GM12878 (cell line): ENCODE results near the gene GLS. TPM values are rescaled to one million over a fixed set of nuclear protein-coding genes. Genes with fewer than 3 reads are reported as not detected.

Experiments
- BACH1 ChIP-seq: fragments of 450-650 bp; IDR thresholded peaks from 2 replicates; pipeline ENCODE4 v1.6.1; 2017; ENCODE audit warnings: mild to moderate bottlenecking, borderline replicate concordance
- CREM ChIP-seq: IDR thresholded peaks from 2 replicates; pipeline ENCODE4 v1.6.1; 2014; ENCODE audit warnings: antibody characterized with exemption, low read depth
- GATAD2B ChIP-seq: fragments of 450-650 bp; conservative IDR thresholded peaks from 2 replicates; pipeline ENCODE4 v1.6.1; 2017; ENCODE audit warnings: low read depth, mild to moderate bottlenecking, moderate library complexity
- polyA plus RNA-seq, 11 experiments: library from polyadenylated mRNA; depleted of rRNA in 4 of 11; unstranded in 6 of 11; stranded (reverse) in 5 of 11; fragments of >200 nt; fragmentation: Nextera tagmentation in 4 of 11; fragmentation: Illumina TruSeq in 1 of 11; extraction: Ambion mirVana in 4 of 11; extraction: Trizol in 1 of 11; gene quantifications; 1 replicate in 1 of 11; 2 replicates in 10 of 11; pipeline versions ENCODE4 v1.2.1 to v1.2.3, GENCODE V29; 2011 to 2016; ENCODE audit warnings: inconsistent platforms in 2 of 11, missing spikeins in 2 of 11, low read depth in 1 of 11
- total RNA-seq, 4 experiments: library from RNA; depleted of rRNA in 3 of 4; stranded (reverse); fragments of >200 nt in 3 of 4; fragmentation: Illumina TruSeq in 1 of 4; extraction: Trizol in 1 of 4; gene quantifications; 2 replicates each; pipeline versions ENCODE4 v1.2.1 to v1.2.3, GENCODE V29; 2013 to 2021
- TF ChIP-seq, protein P1 (sequence below): fragments of 150-350 bp; IDR thresholded peaks from 2 replicates; pipeline ENCODE4 v1.6.1; 2016; ENCODE audit warnings: low read depth, low read length
- TF ChIP-seq, protein P2 (sequence below): fragments of 450-650 bp; IDR thresholded peaks from 2 replicates; pipeline ENCODE4 v1.6.1; 2016; ENCODE audit warnings: mild to moderate bottlenecking, moderate library complexity, borderline replicate concordance
- TF ChIP-seq, protein P3 (sequence below): IDR thresholded peaks from 2 replicates; pipeline ENCODE4 v1.6.1; 2012; ENCODE audit warnings: mild to moderate bottlenecking, low read depth, low read length
- TF ChIP-seq, protein P4 (sequence below): fragments of 450-650 bp; formaldehyde crosslinking; IDR thresholded peaks from 2 replicates; pipeline ENCODE4 v1.5.0; 2022; ENCODE audit warnings: mild to moderate bottlenecking, missing genetic modification characterization

The GLS gene
- total and polyA plus RNA-seq, 10 of the 15 experiments (the other 5 are each of a cell fraction or from before 2014, with no cell fraction given) = 15.7 to 145 (median 70.8) TPM

DNA sequence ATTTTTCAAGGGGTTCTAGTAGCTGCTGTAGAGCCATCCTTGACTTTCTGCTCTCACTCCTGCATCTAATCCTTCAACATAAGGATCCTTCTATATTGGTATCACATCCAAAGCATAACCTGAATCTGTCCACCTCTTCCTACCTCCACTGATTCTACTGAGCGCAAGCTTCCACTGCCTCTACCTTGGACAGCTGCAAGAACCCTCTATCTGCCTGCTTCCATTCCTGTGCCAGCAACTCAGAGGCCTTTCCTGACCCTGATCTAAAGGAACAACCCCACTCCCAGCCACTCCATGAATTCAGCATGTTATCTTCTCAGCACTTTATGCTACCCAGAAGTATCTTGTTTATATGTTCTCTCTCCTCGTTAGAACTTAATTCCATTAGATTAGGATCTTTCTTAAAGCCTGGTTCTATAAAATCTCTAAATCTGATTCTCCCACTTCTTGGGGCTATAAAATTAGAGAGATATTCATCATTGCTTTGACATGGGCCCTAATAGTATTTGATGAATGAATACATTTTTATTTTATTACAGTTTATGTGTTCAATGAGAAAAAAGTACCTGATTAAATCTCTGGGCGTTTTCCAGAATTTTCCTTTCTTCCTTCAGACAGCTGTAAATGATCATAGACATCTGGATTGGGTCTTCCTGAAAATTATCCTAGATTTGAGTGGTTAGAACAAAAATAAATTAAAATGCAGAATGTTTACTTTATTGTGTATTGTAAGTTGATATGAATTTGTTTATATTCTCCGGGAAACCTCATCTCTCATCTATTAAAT, 126.6 kb downstream of the GLS start (continued):
- TF ChIP-seq, protein P1, sequence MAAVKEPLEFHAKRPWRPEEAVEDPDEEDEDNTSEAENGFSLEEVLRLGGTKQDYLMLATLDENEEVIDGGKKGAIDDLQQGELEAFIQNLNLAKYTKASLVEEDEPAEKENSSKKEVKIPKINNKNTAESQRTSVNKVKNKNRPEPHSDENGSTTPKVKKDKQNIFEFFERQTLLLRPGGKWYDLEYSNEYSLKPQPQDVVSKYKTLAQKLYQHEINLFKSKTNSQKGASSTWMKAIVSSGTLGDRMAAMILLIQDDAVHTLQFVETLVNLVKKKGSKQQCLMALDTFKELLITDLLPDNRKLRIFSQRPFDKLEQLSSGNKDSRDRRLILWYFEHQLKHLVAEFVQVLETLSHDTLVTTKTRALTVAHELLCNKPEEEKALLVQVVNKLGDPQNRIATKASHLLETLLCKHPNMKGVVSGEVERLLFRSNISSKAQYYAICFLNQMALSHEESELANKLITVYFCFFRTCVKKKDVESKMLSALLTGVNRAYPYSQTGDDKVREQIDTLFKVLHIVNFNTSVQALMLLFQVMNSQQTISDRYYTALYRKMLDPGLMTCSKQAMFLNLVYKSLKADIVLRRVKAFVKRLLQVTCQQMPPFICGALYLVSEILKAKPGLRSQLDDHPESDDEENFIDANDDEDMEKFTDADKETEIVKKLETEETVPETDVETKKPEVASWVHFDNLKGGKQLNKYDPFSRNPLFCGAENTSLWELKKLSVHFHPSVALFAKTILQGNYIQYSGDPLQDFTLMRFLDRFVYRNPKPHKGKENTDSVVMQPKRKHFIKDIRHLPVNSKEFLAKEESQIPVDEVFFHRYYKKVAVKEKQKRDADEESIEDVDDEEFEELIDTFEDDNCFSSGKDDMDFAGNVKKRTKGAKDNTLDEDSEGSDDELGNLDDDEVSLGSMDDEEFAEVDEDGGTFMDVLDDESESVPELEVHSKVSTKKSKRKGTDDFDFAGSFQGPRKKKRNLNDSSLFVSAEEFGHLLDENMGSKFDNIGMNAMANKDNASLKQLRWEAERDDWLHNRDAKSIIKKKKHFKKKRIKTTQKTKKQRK = no peak
- TF ChIP-seq CREM (no peak), GATAD2B (no peak), BACH1 (peak; percentile 64; the same call in 1 of the 2 replicates)
- TF ChIP-seq, protein P2, sequence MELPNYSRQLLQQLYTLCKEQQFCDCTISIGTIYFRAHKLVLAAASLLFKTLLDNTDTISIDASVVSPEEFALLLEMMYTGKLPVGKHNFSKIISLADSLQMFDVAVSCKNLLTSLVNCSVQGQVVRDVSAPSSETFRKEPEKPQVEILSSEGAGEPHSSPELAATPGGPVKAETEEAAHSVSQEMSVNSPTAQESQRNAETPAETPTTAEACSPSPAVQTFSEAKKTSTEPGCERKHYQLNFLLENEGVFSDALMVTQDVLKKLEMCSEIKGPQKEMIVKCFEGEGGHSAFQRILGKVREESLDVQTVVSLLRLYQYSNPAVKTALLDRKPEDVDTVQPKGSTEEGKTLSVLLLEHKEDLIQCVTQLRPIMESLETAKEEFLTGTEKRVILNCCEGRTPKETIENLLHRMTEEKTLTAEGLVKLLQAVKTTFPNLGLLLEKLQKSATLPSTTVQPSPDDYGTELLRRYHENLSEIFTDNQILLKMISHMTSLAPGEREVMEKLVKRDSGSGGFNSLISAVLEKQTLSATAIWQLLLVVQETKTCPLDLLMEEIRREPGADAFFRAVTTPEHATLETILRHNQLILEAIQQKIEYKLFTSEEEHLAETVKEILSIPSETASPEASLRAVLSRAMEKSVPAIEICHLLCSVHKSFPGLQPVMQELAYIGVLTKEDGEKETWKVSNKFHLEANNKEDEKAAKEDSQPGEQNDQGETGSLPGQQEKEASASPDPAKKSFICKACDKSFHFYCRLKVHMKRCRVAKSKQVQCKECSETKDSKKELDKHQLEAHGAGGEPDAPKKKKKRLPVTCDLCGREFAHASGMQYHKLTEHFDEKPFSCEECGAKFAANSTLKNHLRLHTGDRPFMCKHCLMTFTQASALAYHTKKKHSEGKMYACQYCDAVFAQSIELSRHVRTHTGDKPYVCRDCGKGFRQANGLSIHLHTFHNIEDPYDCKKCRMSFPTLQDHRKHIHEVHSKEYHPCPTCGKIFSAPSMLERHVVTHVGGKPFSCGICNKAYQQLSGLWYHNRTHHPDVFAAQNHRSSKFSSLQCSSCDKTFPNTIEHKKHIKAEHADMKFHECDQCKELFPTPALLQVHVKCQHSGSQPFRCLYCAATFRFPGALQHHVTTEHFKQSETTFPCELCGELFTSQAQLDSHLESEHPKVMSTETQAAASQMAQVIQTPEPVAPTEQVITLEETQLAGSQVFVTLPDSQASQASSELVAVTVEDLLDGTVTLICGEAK = no peak
- TF ChIP-seq, protein P3, sequence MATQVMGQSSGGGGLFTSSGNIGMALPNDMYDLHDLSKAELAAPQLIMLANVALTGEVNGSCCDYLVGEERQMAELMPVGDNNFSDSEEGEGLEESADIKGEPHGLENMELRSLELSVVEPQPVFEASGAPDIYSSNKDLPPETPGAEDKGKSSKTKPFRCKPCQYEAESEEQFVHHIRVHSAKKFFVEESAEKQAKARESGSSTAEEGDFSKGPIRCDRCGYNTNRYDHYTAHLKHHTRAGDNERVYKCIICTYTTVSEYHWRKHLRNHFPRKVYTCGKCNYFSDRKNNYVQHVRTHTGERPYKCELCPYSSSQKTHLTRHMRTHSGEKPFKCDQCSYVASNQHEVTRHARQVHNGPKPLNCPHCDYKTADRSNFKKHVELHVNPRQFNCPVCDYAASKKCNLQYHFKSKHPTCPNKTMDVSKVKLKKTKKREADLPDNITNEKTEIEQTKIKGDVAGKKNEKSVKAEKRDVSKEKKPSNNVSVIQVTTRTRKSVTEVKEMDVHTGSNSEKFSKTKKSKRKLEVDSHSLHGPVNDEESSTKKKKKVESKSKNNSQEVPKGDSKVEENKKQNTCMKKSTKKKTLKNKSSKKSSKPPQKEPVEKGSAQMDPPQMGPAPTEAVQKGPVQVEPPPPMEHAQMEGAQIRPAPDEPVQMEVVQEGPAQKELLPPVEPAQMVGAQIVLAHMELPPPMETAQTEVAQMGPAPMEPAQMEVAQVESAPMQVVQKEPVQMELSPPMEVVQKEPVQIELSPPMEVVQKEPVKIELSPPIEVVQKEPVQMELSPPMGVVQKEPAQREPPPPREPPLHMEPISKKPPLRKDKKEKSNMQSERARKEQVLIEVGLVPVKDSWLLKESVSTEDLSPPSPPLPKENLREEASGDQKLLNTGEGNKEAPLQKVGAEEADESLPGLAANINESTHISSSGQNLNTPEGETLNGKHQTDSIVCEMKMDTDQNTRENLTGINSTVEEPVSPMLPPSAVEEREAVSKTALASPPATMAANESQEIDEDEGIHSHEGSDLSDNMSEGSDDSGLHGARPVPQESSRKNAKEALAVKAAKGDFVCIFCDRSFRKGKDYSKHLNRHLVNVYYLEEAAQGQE = peak; percentile 42; the same call in 1 of the 2 replicates
- TF ChIP-seq, protein P4, sequence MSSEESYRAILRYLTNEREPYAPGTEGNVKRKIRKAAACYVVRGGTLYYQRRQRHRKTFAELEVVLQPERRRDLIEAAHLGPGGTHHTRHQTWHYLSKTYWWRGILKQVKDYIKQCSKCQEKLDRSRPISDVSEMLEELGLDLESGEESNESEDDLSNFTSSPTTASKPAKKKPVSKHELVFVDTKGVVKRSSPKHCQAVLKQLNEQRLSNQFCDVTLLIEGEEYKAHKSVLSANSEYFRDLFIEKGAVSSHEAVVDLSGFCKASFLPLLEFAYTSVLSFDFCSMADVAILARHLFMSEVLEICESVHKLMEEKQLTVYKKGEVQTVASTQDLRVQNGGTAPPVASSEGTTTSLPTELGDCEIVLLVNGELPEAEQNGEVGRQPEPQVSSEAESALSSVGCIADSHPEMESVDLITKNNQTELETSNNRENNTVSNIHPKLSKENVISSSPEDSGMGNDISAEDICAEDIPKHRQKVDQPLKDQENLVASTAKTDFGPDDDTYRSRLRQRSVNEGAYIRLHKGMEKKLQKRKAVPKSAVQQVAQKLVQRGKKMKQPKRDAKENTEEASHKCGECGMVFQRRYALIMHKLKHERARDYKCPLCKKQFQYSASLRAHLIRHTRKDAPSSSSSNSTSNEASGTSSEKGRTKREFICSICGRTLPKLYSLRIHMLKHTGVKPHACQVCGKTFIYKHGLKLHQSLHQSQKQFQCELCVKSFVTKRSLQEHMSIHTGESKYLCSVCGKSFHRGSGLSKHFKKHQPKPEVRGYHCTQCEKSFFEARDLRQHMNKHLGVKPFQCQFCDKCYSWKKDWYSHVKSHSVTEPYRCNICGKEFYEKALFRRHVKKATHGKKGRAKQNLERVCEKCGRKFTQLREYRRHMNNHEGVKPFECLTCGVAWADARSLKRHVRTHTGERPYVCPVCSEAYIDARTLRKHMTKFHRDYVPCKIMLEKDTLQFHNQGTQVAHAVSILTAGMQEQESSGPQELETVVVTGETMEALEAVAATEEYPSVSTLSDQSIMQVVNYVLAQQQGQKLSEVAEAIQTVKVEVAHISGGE = peak; percentile 41
